GM06990 (cell line): ENCODE data around the gene PCED1A.
"Not testable (repeated sequence)": the region's sequence is repeated elsewhere in the genome, so short reads cannot be mapped to it uniquely, and the experiment has no call there.

Source experiments
- DNase-seq: peaks from one replicate; pipeline ENCODE4 v3.0.0-alpha.2; 2011; ENCODE audit not compliant: insufficient read length; ENCODE audit errors: extremely low read depth
- H3K27me3 ChIP-seq: replicated peaks from 2 replicates; pipeline ENCODE4 v1.6.0; 2011; ENCODE audit warnings: low read length; ENCODE audit not compliant: control insufficient read depth, insufficient read depth
- H3K36me3 ChIP-seq: 2 replicates; pipeline ENCODE4 v1.5.1; 2011; ENCODE audit warnings: low read length; ENCODE audit not compliant: control insufficient read depth, insufficient read depth
- H3K4me3 ChIP-seq: replicated peaks from 2 replicates; pipeline ENCODE4 v1.5.1; 2011; ENCODE audit warnings: low read depth, mild to moderate bottlenecking, control low read depth, low read length
- TF ChIP-seq, protein P1 (sequence below): IDR thresholded peaks from 2 replicates; pipeline ENCODE4 v1.5.1; 2011; ENCODE audit warnings: low read length, control low read depth, mild to moderate bottlenecking, inconsistent platforms; ENCODE audit not compliant: insufficient read depth, poor library complexity, severe bottlenecking

Gene PCED1A

DNA sequence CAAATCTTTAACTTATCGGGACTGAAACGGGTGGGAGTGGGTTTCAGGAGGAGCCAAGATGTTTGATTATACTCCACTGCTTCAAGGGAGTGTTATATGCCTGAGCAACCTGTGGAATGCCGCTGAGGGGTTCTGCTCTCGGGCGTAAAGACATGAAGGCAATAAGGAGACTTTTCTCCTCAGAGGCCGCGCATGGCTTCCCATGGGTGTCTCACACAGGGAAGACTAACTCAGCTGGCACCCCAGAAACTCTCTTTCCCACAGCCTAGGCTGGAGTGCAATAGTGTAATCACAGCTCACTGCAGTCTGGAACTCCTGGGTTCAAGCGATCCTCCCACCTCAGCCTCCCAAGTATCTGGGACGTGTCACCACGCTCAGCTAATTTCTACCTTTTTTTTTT, 30.8 kb downstream of the PCED1A start:
- TF ChIP-seq, protein P1, sequence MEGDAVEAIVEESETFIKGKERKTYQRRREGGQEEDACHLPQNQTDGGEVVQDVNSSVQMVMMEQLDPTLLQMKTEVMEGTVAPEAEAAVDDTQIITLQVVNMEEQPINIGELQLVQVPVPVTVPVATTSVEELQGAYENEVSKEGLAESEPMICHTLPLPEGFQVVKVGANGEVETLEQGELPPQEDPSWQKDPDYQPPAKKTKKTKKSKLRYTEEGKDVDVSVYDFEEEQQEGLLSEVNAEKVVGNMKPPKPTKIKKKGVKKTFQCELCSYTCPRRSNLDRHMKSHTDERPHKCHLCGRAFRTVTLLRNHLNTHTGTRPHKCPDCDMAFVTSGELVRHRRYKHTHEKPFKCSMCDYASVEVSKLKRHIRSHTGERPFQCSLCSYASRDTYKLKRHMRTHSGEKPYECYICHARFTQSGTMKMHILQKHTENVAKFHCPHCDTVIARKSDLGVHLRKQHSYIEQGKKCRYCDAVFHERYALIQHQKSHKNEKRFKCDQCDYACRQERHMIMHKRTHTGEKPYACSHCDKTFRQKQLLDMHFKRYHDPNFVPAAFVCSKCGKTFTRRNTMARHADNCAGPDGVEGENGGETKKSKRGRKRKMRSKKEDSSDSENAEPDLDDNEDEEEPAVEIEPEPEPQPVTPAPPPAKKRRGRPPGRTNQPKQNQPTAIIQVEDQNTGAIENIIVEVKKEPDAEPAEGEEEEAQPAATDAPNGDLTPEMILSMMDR: no peak
- Histone ChIP-seq H3K27me3 (no peaks in the 10 kb centered on the region; the same call in 1 of the 2 replicates), H3K36me3 (no peaks in the 10 kb centered on the region), H3K4me3 (no peak overlapping the region)
- DNase-seq: no peak

- H3K36me3 ChIP-seq, H3K4me3 ChIP-seq, H3K27me3 ChIP-seq, DNase-seq: not testable (repeated sequence)
These were observed 32.5 kb downstream of the PCED1A start for GRCh38 chr20:2807929-2808328.

GRCh38 chr20:2807019-2807418, 33.4 kb downstream of the PCED1A start:
- TF ChIP-seq, protein P1: no peak
- Histone ChIP-seq H3K36me3 (no peaks in the 10 kb centered on the region), H3K4me3 (no peak overlapping the region), H3K27me3 (no peaks in the 10 kb centered on the region; the same call in 1 of the 2 replicates)
- no peak for DNase-seq

DNA sequence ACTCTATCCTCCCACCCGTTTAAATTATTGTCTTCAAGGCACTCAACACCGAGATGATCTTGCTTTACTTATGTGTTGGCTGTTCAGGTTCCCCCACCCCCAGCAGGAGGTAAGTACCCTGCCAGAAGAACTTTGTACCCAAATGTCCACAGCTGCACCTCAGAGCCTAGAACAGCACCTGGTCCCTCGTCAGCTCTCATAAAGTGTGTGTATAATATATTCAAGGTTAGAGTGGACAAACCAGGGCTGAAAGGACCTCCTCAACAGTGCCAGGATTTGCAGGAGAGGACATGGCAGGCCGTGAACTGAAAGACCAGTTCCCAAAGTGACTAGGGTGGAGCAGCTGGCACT, 34.1 kb downstream of the PCED1A start:
- DNase-seq: no peak
- H3K27me3 ChIP-seq: peaks cover 1% of the 10 kb centered on the region; the same call in 1 of the 2 replicates
- no peaks in the 10 kb centered on the region for H3K36me3 ChIP-seq
- H3K4me3 ChIP-seq: no peak overlapping the region
- TF ChIP-seq, protein P1: no peak

GRCh38 chr20:2805689-2806350, 34.6 kb downstream of the PCED1A start:
- no peaks in the 10 kb centered on the region for H3K36me3 ChIP-seq
- TF ChIP-seq, protein P1: no peak
- DNase-seq: no peak
- H3K4me3 ChIP-seq: no peak overlapping the region
- peaks cover 1% of the 10 kb centered on the region for H3K27me3 ChIP-seq

DNA sequence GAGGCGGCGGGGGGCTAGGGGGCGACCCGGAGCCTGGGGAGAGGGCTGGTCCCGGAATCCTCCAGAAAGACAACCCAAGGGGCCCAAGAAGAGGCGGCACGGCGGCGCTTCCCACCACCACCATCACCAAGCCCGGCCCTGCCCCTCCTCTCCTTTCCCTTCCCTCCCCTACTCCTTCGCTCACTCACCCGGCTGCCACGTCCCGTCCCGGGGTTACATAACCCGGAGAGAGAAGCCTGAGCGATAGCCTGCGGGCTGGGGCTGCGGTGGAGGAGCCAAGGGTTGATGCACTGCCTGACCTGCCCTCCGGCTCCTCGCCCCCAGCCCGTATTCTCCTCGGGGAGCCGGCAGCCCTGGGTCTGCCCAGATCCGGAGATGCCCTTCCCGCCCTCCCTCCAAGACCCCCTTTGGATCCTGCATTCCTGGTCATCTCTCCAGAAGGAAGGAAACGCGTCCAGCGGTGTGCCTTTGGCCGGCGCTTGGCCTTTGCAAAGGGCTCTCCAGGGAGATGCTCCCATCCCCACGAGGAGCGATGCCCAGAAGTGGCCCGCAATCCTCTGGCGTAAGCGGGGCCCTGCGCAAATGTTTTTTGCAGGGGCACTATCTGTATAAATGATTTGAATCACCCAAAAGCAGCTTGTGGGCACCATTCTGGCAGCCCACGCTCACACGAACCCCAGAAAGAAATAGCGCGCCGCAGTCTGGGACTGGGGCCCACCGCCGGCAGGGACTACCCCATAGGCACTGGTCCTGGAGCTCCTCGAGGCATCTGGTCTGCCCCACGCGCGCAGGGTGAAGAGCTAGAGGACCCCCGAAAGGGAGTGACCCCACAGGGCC, 35.4 kb downstream of the PCED1A start:
- no peak for DNase-seq
- TF ChIP-seq, protein P1: no peak
- no peak overlapping the region for H3K4me3 ChIP-seq
- no peaks in the 10 kb centered on the region for H3K36me3 ChIP-seq
- H3K27me3 ChIP-seq: peaks cover 1% of the 10 kb centered on the region
